Thyroid gland (tissue), 4 donors: ENCODE data around the gene EYA3.

ENCODE experiments used
- CTCF ChIP-seq, 6 experiments: fragments of 200-600 bp in 3 of 6; fragments of 450-650 bp in 3 of 6; sonication (generic) in 3 of 6; IDR thresholded peaks; one replicate each; pipeline ENCODE4 v1.5.1; 2016 to 2019; ENCODE audit warnings: antibody characterized with exemption in 6 of 6, mild to moderate bottlenecking in 2 of 6, inconsistent platforms in 1 of 6, moderate library complexity in 1 of 6
- POLR2A ChIP-seq, 2 donors: fragments of 450-650 bp; IDR thresholded peaks; one replicate each; pipeline ENCODE4 v1.6.1; 2017; ENCODE audit warnings: antibody characterized with exemption in 2 of 2, mild to moderate bottlenecking in 2 of 2, moderate library complexity in 1 of 2

GRCh38 chr1:28032281-28032680 lies 56.1 kb downstream of the EYA3 start:
- TF ChIP-seq CTCF (IDR thresholded peaks at IDR 0.05) (no peak), POLR2A (IDR thresholded peaks at IDR 0.05) (no peak)
